PC-3 (cell line): ENCODE measurements around the gene EIPR1. TPM values are rescaled to one million over a fixed set of nuclear protein-coding genes. Genes with fewer than 3 reads are reported as not detected.

ENCODE experiments used
- ATAC-seq: fragments of 200-7000 bp; cut with Tn5 transposase; 2 replicates; pipeline ENCODE4 v1.9.1; 2020; ENCODE audit warnings: mild to moderate bottlenecking, moderate library complexity
- BruUV-seq: library from RNA; stranded (reverse); fragments of 400-500 nt; replicated peaks from 2 replicates; lab custom pipeline; 2021; lab: Mats Ljungman, UMichigan
- CTCF ChIA-PET: fragments of 300-600 bp; sonication (Branson Sonifier 250); formaldehyde crosslinking; loops from one replicate; lab custom pipeline; 2022; ENCODE audit warnings: antibody characterized with exemption; lab: Charles Lee
- POLR2A ChIA-PET: fragments of 300-600 bp; sonication (Branson Sonifier 250); formaldehyde crosslinking; loops from one replicate; lab custom pipeline; 2022; ENCODE audit warnings: antibody characterized with exemption; ENCODE audit not compliant: unreplicated experiment; lab: Charles Lee
- DNase-seq: peaks from one replicate; pipeline ENCODE4 v3.0.0-alpha.2; 2015
- H2AFZ ChIP-seq: fragments of 300-600 bp; sonication (generic); 2 replicates; pipeline ENCODE4 v1.6.0; 2016; ENCODE audit warnings: antibody characterized with exemption, low read length
- H3F3A ChIP-seq: fragments of 300-600 bp; sonication (generic); one replicate; pipeline ENCODE4 v1.6.0; 2017; ENCODE audit warnings: antibody characterized with exemption, low read length, control low read depth, mild to moderate bottlenecking; ENCODE audit not compliant: unreplicated experiment
- H3K27ac ChIP-seq: fragments of 300-600 bp; sonication (generic); 2 replicates; pipeline ENCODE4 v1.5.1; 2016; ENCODE audit warnings: mild to moderate bottlenecking, low read length
- H3K27me3 ChIP-seq: fragments of 300-600 bp; sonication (generic); 2 replicates; pipeline ENCODE4 v1.6.1; 2016; ENCODE audit warnings: low read length, mixed read lengths
- H3K36me3 ChIP-seq: fragments of 300-600 bp; sonication (generic); 2 replicates; pipeline ENCODE4 v1.6.1; 2016; ENCODE audit warnings: low read depth, mixed run types, low read length, mixed read lengths
- H3K4me1 ChIP-seq: fragments of 300-600 bp; sonication (generic); 2 replicates; pipeline ENCODE4 v1.5.1; 2016; ENCODE audit warnings: low read length; ENCODE audit not compliant: insufficient read depth
- H3K4me2 ChIP-seq: fragments of 300-600 bp; sonication (generic); 2 replicates; pipeline ENCODE4 v1.6.0; 2016; ENCODE audit warnings: low read length
- H3K4me3 ChIP-seq: fragments of 300-600 bp; sonication (generic); 2 replicates; pipeline ENCODE4 v1.5.1; 2016; ENCODE audit warnings: mild to moderate bottlenecking, low read length, mixed read lengths
- H3K79me2 ChIP-seq: fragments of 300-600 bp; sonication (generic); 2 replicates; pipeline ENCODE4 v1.6.1; 2017; ENCODE audit warnings: low read length, mixed read lengths
- H3K9ac ChIP-seq: fragments of 300-600 bp; sonication (generic); 2 replicates; pipeline ENCODE4 v1.6.0; 2016; ENCODE audit warnings: mild to moderate bottlenecking, low read length
- H3K9me2 ChIP-seq: fragments of 300-600 bp; sonication (generic); replicated peaks from 2 replicates; pipeline ENCODE4 v1.6.1; 2016; ENCODE audit warnings: mixed run types, low read length, mixed read lengths
- H3K9me3 ChIP-seq: fragments of 300-600 bp; sonication (generic); 2 replicates; pipeline ENCODE4 v1.6.1; 2016; ENCODE audit warnings: low read length, mixed read lengths
- H4K20me1 ChIP-seq: fragments of 300-600 bp; sonication (generic); 2 replicates; pipeline ENCODE4 v1.6.1; 2016; ENCODE audit warnings: low read length, mixed read lengths
- EZH2 ChIP-seq: fragments of 300-600 bp; sonication (generic); IDR thresholded peaks from one replicate; pipeline ENCODE4 v1.6.1; 2017; ENCODE audit warnings: antibody characterized with exemption, mild to moderate bottlenecking, low read length; ENCODE audit not compliant: unreplicated experiment
- EZH2phosphoT487 ChIP-seq: fragments of 300-600 bp; sonication (generic); IDR thresholded peaks from 2 replicates; pipeline ENCODE4 v1.6.1; 2018; ENCODE audit warnings: mild to moderate bottlenecking, antibody characterized with exemption, low read length, borderline replicate concordance
- intact Hi-C: fragments of 100-400 bp; cut with micrococcal nuclease; formaldehyde crosslinking; loops from 2 replicates; pipeline ENCODE4 v1.9.0; 2023
- total RNA-seq: library from RNA; depleted of rRNA; stranded (reverse); fragments of >200 nt; gene quantifications from 2 replicates; pipeline ENCODE4 v1.2.3, GENCODE V29; 2014
- TF ChIP-seq, protein P1 (sequence below): fragments of 300-600 bp; sonication (generic); conservative IDR thresholded peaks from 2 replicates; pipeline ENCODE4 v1.5.1; 2017; ENCODE audit warnings: antibody characterized with exemption, low read depth, mild to moderate bottlenecking, low read length

Gene EIPR1
- total RNA-seq, 1 experiment from 2014 or later: 90.1 TPM

DNA sequence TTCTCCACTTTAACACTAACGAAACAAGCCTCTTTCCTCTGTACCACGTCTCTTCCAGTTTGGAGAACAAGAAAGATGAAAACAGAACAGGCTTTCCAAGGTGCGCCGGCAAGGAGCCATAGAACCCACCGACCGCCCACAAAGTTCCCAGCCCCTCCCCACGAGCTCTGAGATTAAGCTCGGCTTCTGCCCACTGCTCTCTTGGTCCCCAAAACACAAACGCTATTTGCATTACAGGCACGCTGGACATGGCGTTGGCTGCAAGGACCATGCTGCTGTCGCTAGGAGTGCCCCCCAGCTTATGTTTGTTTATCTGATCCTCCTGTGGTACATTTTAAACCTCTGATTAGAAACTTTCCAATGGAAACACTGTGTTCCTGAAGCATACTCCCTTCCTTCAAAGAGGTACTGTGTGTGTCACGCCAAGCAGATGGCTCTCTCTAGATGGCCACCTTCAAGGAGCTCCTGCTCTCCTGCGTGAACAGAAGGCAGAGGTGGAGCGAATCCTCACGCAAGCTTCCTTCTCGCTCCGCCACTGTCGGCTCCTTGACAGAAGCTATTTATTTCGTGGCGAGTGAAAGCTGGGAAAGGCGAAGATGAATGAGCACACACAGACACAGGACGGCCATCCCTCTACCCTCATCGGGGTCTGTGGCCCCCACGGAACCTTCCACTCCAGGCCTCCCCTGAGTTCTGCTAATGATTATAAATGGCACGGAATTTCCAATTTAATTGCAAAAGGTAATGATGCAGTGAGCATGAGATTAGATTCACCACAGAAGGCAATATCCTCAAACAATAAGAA is 166.2 kb downstream of the EIPR1 start:
- ATAC-seq: no peak
- H3K79me2 ChIP-seq: no peaks in the 10 kb centered on the region; the same call in 1 of the 2 replicates
- no peak for TF ChIP-seq EZH2phosphoT487
- no peaks in the 10 kb centered on the region for H3K27me3 ChIP-seq
- H2AFZ ChIP-seq: no peak overlapping the region
- H3K4me1 ChIP-seq: no peaks in the 10 kb centered on the region
- no peak overlapping the region for H3K4me3 ChIP-seq
- no peak overlapping the region for H3K9ac ChIP-seq
- no peaks in the 10 kb centered on the region for H3K9me3 ChIP-seq
- H3K9me2 ChIP-seq: no peaks in the 10 kb centered on the region
- no TSS peak for BruUV-seq
- no peak for DNase-seq
- intact Hi-C loops: no loop called here
- no peak overlapping the region for H3K4me2 ChIP-seq
- POLR2A ChIA-PET: no interaction called here
- peaks cover 5% of the 10 kb centered on the region; the same call in 1 of the 2 replicates for H3K36me3 ChIP-seq
- CTCF ChIA-PET: no interaction called here
- no peaks in the 10 kb centered on the region for H4K20me1 ChIP-seq
- H3K27ac ChIP-seq: no peak overlapping the region
- H3F3A ChIP-seq: no peaks in the 10 kb centered on the region

DNA sequence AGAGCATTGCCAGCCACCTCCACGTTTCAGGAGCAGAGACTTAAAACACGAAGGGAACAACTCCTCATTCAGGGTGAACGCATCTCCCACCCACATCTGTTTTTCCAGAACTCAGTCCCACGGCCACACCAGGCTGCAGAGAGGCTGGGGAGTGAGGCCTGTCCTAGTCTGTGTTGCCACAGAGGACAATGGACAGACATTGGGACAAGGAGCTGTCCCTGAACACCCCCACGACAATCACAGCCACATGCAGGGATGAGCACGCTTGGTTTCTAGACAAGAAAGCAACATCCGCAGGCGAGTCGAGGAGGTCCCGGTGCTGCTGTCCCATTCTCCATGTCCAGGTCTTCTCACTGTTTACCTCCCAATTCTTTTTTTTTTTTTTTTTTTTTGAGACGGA is 167.4 kb downstream of the EIPR1 start:
- H3F3A ChIP-seq: no peaks in the 10 kb centered on the region
- peaks cover 5% of the 10 kb centered on the region; the same call in 1 of the 2 replicates for H3K36me3 ChIP-seq
- no peaks in the 10 kb centered on the region for H3K9me2 ChIP-seq
- no TSS peak for BruUV-seq
- H3K4me3 ChIP-seq: no peak overlapping the region
- H3K9ac ChIP-seq: no peak overlapping the region
- no peaks in the 10 kb centered on the region for H3K9me3 ChIP-seq
- H4K20me1 ChIP-seq: no peaks in the 10 kb centered on the region
- no peaks in the 10 kb centered on the region for H3K4me1 ChIP-seq
- no peak overlapping the region for H2AFZ ChIP-seq
- POLR2A ChIA-PET: no interaction called here
- no peaks in the 10 kb centered on the region for H3K79me2 ChIP-seq
- TF ChIP-seq EZH2phosphoT487: no peak
- no peak for TF ChIP-seq EZH2
- TF ChIP-seq, protein P1, sequence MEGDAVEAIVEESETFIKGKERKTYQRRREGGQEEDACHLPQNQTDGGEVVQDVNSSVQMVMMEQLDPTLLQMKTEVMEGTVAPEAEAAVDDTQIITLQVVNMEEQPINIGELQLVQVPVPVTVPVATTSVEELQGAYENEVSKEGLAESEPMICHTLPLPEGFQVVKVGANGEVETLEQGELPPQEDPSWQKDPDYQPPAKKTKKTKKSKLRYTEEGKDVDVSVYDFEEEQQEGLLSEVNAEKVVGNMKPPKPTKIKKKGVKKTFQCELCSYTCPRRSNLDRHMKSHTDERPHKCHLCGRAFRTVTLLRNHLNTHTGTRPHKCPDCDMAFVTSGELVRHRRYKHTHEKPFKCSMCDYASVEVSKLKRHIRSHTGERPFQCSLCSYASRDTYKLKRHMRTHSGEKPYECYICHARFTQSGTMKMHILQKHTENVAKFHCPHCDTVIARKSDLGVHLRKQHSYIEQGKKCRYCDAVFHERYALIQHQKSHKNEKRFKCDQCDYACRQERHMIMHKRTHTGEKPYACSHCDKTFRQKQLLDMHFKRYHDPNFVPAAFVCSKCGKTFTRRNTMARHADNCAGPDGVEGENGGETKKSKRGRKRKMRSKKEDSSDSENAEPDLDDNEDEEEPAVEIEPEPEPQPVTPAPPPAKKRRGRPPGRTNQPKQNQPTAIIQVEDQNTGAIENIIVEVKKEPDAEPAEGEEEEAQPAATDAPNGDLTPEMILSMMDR: no peak
- H3K27ac ChIP-seq: no peak overlapping the region
- no peak for ATAC-seq
- H3K4me2 ChIP-seq: no peak overlapping the region
- no peaks in the 10 kb centered on the region for H3K27me3 ChIP-seq
- intact Hi-C loops: no loop called here
- no peak for DNase-seq
- CTCF ChIA-PET: no interaction called here

DNA sequence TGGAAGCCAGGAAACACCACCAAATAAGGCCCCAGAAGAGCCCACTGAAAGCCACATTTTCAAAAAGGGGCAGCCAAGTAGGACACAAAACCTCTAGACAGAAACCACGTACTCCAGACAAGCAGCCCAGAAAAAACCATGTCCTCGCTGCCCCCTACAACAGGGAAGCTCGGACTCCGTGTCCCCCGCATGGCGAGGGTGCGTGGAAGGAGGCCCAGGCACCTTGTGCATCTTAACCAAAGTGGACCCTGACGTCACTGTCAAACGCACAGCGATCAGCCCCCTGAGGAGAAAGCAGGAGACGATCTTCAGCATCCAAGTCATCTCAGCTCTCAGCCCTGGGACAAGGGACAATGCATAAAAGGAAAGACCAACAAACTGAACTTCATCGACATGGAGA is 168.4 kb downstream of the EIPR1 start:
- ATAC-seq (no peak), DNase-seq (no peak)
- ChIA-PET CTCF (no interaction called here), POLR2A (no interaction called here)
- Histone ChIP-seq H3F3A (no peaks in the 10 kb centered on the region), H3K79me2 (no peaks in the 10 kb centered on the region), H3K27ac (no peak overlapping the region), H3K9me2 (no peaks in the 10 kb centered on the region), H2AFZ (no peak overlapping the region), H3K4me1 (no peaks in the 10 kb centered on the region), H3K9me3 (no peaks in the 10 kb centered on the region), H3K36me3 (peaks cover 5% of the 10 kb centered on the region; the same call in 1 of the 2 replicates), H4K20me1 (no peaks in the 10 kb centered on the region), H3K4me3 (no peak overlapping the region), H3K9ac (no peak overlapping the region), H3K4me2 (no peak overlapping the region), H3K27me3 (no peaks in the 10 kb centered on the region)
- intact Hi-C loops: no loop called here
- no TSS peak for BruUV-seq
- TF ChIP-seq EZH2phosphoT487: no peak
- TF ChIP-seq EZH2: no peak
